ENCODE data around the gene TBC1D19. TPM values are rescaled to one million over a fixed set of nuclear protein-coding genes. Genes with fewer than 3 reads are reported as not detected.

TBC1D19 gene
- total and polyA plus RNA-seq, 2 of the 4 experiments (the other 2 are of a cell fraction) = 9.9 to 17.6 TPM

DNA sequence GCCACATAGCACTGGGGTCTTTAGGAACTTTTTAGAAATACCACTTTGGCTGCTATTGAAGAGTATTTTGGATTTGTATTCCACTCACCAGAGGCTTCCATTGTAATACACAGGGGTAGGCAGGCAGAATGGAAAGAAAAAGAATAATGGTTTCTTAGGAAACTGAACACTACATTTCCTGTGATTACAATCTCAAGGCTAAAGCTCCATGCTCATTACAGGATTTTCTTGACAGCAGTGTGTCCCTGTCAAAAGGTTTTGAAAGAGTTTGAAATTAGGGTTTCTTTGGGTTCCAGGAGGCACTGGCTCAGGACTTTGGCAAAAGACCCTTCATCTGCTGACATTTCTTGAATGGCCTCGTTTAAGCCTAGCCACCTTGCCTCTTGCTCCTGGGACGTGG lies 201.9 kb downstream of the TBC1D19 start:
- Histone ChIP-seq H2AK5ac (ENCODE audit: low read depth, low read length) (no peak overlapping the region), H3K23ac (ENCODE audit: low read depth, low read length) (no peak overlapping the region; the same call in 1 of the 2 replicates), H3K4me1 (ENCODE audit: control insufficient read depth, insufficient read depth, low read length) (peaks cover 9% of the 10 kb centered on the region), H3K9me1 (ENCODE audit: insufficient read depth, low read length) (peaks cover 6% of the 10 kb centered on the region), H3K9ac (ENCODE audit: low read depth, low read length) (no peak overlapping the region), H4K20me1 (ENCODE audit: insufficient read depth, low read length) (no peaks in the 10 kb centered on the region), H2BK15ac (ENCODE audit: low read depth, low read length) (no peak overlapping the region), H3K27ac (ENCODE audit: insufficient read depth, low read length) (no peak overlapping the region), H3K4ac (ENCODE audit: low read depth, low read length) (no peak overlapping the region), H3K4me3 (ENCODE audit: insufficient read depth, low read depth, low read length) (no peak overlapping the region), H3K27me3 (ENCODE audit: control insufficient read depth, insufficient read depth, low read length) (no peaks in the 10 kb centered on the region), H3K36me3 (ENCODE audit: control insufficient read depth, insufficient read depth, low read length) (no peaks in the 10 kb centered on the region), H2AFZ (replicated peaks; ENCODE audit: low read length, poor library complexity) (no peak overlapping the region), H3K56ac (ENCODE audit: extremely low read depth, insufficient read depth, low read length) (no peak overlapping the region), H3K4me2 (ENCODE audit: low read depth, low read length) (no peak overlapping the region), H3K14ac (replicated peaks; ENCODE audit: low read depth, low read length) (no peak overlapping the region), H3K18ac (ENCODE audit: low read depth, low read length) (no peak overlapping the region), H2BK5ac (ENCODE audit: low read depth, low read length, poor library complexity, severe bottlenecking) (no peak overlapping the region), H4K91ac (ENCODE audit: insufficient read depth, low read depth, low read length) (no peak overlapping the region), H4K8ac (ENCODE audit: low read depth in 2 of 2, low read length in 2 of 2) (no peak overlapping the region), H2AK9ac (replicated peaks; ENCODE audit: low read depth, low read length, poor library complexity) (no peak overlapping the region), H3K9me3 (ENCODE audit: control insufficient read depth, insufficient read depth, low read length) (no peaks in the 10 kb centered on the region), H2BK20ac (ENCODE audit: low read depth, low read length) (no peak overlapping the region), H2BK120ac (ENCODE audit: low read depth, low read length) (no peak overlapping the region), H4K5ac (ENCODE audit: low read depth, low read length) (no peak overlapping the region), H3K79me1 (ENCODE audit: low read depth in 1 of 2, low read length in 2 of 2) (no peaks in the 10 kb centered on the region)
- no TSS peak for BruUV-seq (replicated peaks)
- dilution Hi-C loops (cut with HindIII; ENCODE audit: low sequenced_read_pairs, unreplicated experiment) (no loop called here), in situ Hi-C loops (cut with MboI; ENCODE audit: low sequenced_read_pairs) (no loop called here), intact Hi-C loops (cut with micrococcal nuclease) (no loop called here)
- no peak for ATAC-seq (ENCODE audit: low read depth)
- TF ChIP-seq, protein P1, sequence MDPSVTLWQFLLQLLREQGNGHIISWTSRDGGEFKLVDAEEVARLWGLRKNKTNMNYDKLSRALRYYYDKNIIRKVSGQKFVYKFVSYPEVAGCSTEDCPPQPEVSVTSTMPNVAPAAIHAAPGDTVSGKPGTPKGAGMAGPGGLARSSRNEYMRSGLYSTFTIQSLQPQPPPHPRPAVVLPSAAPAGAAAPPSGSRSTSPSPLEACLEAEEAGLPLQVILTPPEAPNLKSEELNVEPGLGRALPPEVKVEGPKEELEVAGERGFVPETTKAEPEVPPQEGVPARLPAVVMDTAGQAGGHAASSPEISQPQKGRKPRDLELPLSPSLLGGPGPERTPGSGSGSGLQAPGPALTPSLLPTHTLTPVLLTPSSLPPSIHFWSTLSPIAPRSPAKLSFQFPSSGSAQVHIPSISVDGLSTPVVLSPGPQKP (IDR thresholded peaks at IDR 0.05; ENCODE audit: borderline replicate concordance, low read depth, low read length) = no peak
- TF ChIP-seq RAD21 (IDR thresholded peaks at IDR 0.05; ENCODE audit: low read length) (no peak), CEBPB (IDR thresholded peaks at IDR 0.05; ENCODE audit: low read depth, low read length) (no peak), POLR2A (IDR thresholded peaks at IDR 0.05; ENCODE audit: low read depth, low read length) (no peak), MAZ (IDR thresholded peaks at IDR 0.05; ENCODE audit: borderline replicate concordance, low read depth, low read length) (no peak), SMC3 (IDR thresholded peaks at IDR 0.05; ENCODE audit: low read depth, low read length) (no peak), FOS (IDR thresholded peaks at IDR 0.05; ENCODE audit: low read depth, low read length) (no peak), RCOR1 (IDR thresholded peaks at IDR 0.05; ENCODE audit: insufficient replicate concordance, low read length) (no peak), CHD1 (IDR thresholded peaks at IDR 0.05; ENCODE audit: low read depth, low read length) (no peak), NFE2L2 (IDR thresholded peaks at IDR 0.05; ENCODE audit: low read depth, low read length) (no peak), RFX5 (IDR thresholded peaks at IDR 0.05; ENCODE audit: low read depth, low read length) (no peak), MXI1 (IDR thresholded peaks at IDR 0.05; ENCODE audit: borderline replicate concordance, low read depth, low read length) (no peak), BHLHE40 (IDR thresholded peaks at IDR 0.05; ENCODE audit: low read depth, low read length) (no peak), MAFK (IDR thresholded peaks at IDR 0.05; ENCODE audit: low read depth, low read length) (no peak)
- TF ChIP-seq, protein P2, sequence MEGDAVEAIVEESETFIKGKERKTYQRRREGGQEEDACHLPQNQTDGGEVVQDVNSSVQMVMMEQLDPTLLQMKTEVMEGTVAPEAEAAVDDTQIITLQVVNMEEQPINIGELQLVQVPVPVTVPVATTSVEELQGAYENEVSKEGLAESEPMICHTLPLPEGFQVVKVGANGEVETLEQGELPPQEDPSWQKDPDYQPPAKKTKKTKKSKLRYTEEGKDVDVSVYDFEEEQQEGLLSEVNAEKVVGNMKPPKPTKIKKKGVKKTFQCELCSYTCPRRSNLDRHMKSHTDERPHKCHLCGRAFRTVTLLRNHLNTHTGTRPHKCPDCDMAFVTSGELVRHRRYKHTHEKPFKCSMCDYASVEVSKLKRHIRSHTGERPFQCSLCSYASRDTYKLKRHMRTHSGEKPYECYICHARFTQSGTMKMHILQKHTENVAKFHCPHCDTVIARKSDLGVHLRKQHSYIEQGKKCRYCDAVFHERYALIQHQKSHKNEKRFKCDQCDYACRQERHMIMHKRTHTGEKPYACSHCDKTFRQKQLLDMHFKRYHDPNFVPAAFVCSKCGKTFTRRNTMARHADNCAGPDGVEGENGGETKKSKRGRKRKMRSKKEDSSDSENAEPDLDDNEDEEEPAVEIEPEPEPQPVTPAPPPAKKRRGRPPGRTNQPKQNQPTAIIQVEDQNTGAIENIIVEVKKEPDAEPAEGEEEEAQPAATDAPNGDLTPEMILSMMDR (conservative IDR thresholded peaks at IDR 0.05; ENCODE audit: low read depth, low read length) = no peak
- TF ChIP-seq, protein P3, sequence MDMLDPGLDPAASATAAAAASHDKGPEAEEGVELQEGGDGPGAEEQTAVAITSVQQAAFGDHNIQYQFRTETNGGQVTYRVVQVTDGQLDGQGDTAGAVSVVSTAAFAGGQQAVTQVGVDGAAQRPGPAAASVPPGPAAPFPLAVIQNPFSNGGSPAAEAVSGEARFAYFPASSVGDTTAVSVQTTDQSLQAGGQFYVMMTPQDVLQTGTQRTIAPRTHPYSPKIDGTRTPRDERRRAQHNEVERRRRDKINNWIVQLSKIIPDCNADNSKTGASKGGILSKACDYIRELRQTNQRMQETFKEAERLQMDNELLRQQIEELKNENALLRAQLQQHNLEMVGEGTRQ (IDR thresholded peaks at IDR 0.05; ENCODE audit: low read depth, low read length) = no peak
- POLR2A ChIA-PET (ENCODE audit: unreplicated experiment) = no interaction called here
- 100% methylated on average over 1 of the region's 2 CpGs; no CpG with 5 or more reads in 1 of the 2 experiments for WGBS, 2 experiments (ENCODE audit: extremely low coverage in 2 of 2, insufficient read length in 1 of 2)
- DNase-seq = no peak
- CTCF ChIA-PET = no interaction called here

Data from IMR-90 (cell line).